B cell (primary cell): ENCODE results near the gene ZNF148. TPM values are rescaled to one million over a fixed set of nuclear protein-coding genes. Genes with fewer than 3 reads are reported as not detected.

ENCODE experiments used
- ATAC-seq: fragments of 200-7000 bp; cut with Tn5 transposase; one replicate; pipeline ENCODE4 v1.10.0; 2021; ENCODE audit warnings: low read depth, mild to moderate bottlenecking, moderate number of reproducible peaks, moderate library complexity
- CTCF ChIA-PET: fragments of 350-600 bp; sonication (Branson Sonifier 250); formaldehyde crosslinking; loops from one replicate; lab custom pipeline; 2021; ENCODE audit warnings: antibody characterized with exemption, inconsistent platforms; lab: Charles Lee
- POLR2A ChIA-PET: fragments of 350-600 bp; sonication (Branson Sonifier 250); formaldehyde crosslinking; loops from one replicate; lab custom pipeline; 2021; ENCODE audit warnings: antibody characterized with exemption; lab: Charles Lee
- DNase-seq: peaks from one replicate; pipeline ENCODE4 v3.0.0; 2013
- H2AFZ ChIP-seq: 2 replicates; pipeline ENCODE4 v1.6.1; 2012; ENCODE audit warnings: mild to moderate bottlenecking, low read depth, low read length; ENCODE audit not compliant: insufficient read depth, poor library complexity, severe bottlenecking
- H3K27ac ChIP-seq, 2 donors: 1 replicate in 1 of 2; 2 replicates in 1 of 2; pipeline ENCODE4 v1.5.1; 2012 to 2013; ENCODE audit warnings: low read length in 2 of 2, mild to moderate bottlenecking in 2 of 2, moderate library complexity in 1 of 2
- H3K27me3 ChIP-seq, 4 experiments: fragments of 200-600 bp in 1 of 4; sonication (generic) in 1 of 4; replicated peaks in 1 of 4; 1 replicate in 2 of 4; 2 replicates in 2 of 4; pipeline versions ENCODE4 v1.6.1 to v1.7.0; 2013 to 2016; ENCODE audit warnings: low read length in 3 of 4, mild to moderate bottlenecking in 2 of 4, mixed read lengths in 1 of 4, moderate library complexity in 1 of 4; ENCODE audit not compliant: insufficient read depth in 4 of 4, control insufficient read depth in 3 of 4; ENCODE audit errors: control extremely low read depth in 1 of 4
- H3K36me3 ChIP-seq, 2 experiments: replicated peaks in 1 of 2; 1 replicate in 1 of 2; 2 replicates in 1 of 2; pipeline versions ENCODE4 v1.6.1 to v1.7.1; 2013; ENCODE audit warnings: low read length in 1 of 2; ENCODE audit not compliant: insufficient read depth in 2 of 2, control insufficient read depth in 1 of 2; ENCODE audit errors: control extremely low read depth in 1 of 2, extremely low read depth in 1 of 2
- H3K4me1 ChIP-seq, 2 donors: fragments of 200-600 bp in 1 of 2; sonication (generic) in 1 of 2; 1 replicate in 1 of 2; 2 replicates in 1 of 2; pipeline versions ENCODE4 v1.5.1 to v1.6.1; 2013 to 2017; ENCODE audit warnings: low read length in 2 of 2; ENCODE audit not compliant: control insufficient read depth in 2 of 2, insufficient read depth in 2 of 2
- H3K4me2 ChIP-seq: replicated peaks from 2 replicates; pipeline ENCODE3; 2012; ENCODE audit warnings: mild to moderate bottlenecking, low read depth, low read length; ENCODE audit not compliant: poor library complexity, severe bottlenecking
- H3K4me3 ChIP-seq, 5 experiments: fragments of 200-600 bp in 1 of 5; sonication (generic) in 1 of 5; 1 replicate in 3 of 5; 2 replicates in 2 of 5; pipeline versions ENCODE4 v1.5.1 to v1.7.0; 2011 to 2016; ENCODE audit warnings: low read length in 4 of 5, mild to moderate bottlenecking in 4 of 5, low read depth in 2 of 5, control low read depth in 1 of 5, moderate library complexity in 1 of 5; ENCODE audit not compliant: insufficient read depth in 1 of 5; ENCODE audit errors: control extremely low read depth in 1 of 5, extremely low read depth in 1 of 5
- H3K79me2 ChIP-seq: fragments of 200-600 bp; sonication (generic); one replicate; pipeline ENCODE4 v1.6.0; 2016; ENCODE audit warnings: low read length; ENCODE audit not compliant: control insufficient read depth, insufficient read depth
- H3K9ac ChIP-seq: fragments of 200-600 bp; sonication (generic); 2 replicates; pipeline ENCODE4 v1.6.1; 2017; ENCODE audit warnings: mild to moderate bottlenecking, low read length, moderate library complexity
- H3K9me3 ChIP-seq, 3 donors: one replicate each; pipeline versions ENCODE4 v1.6.1 to v1.7.1; 2013; ENCODE audit warnings: low read length in 2 of 3; ENCODE audit not compliant: control insufficient read depth in 2 of 3, insufficient read depth in 1 of 3; ENCODE audit errors: control extremely low read depth in 1 of 3
- H4K20me1 ChIP-seq: 2 replicates; pipeline ENCODE4 v1.6.0; 2012; ENCODE audit warnings: mild to moderate bottlenecking, low read length; ENCODE audit not compliant: insufficient read depth, control insufficient read depth, poor library complexity, severe bottlenecking
- H3K27ac Mint-ChIP-seq: one replicate; pipeline ENCODE4 v1.8.0; 2021; ENCODE audit warnings: mixed read lengths
- H3K27me3 Mint-ChIP-seq: one replicate; pipeline ENCODE4 v1.8.0; 2021; ENCODE audit warnings: mixed read lengths
- H3K4me1 Mint-ChIP-seq: one replicate; pipeline ENCODE4 v1.8.0; 2021; ENCODE audit warnings: mixed read lengths
- H3K4me3 Mint-ChIP-seq: one replicate; pipeline ENCODE4 v1.8.0; 2021; ENCODE audit warnings: mixed read lengths
- H3K9me3 Mint-ChIP-seq: one replicate; pipeline ENCODE4 v1.8.0; 2022; ENCODE audit warnings: mixed read lengths; ENCODE audit not compliant: insufficient read depth
- CTCF ChIP-seq: fragments of 200-600 bp; IDR thresholded peaks from one replicate; pipeline ENCODE4 v1.8.0; 2022; ENCODE audit warnings: antibody characterized with exemption, mild to moderate bottlenecking
- EZH2 ChIP-seq: IDR thresholded peaks from 2 replicates; pipeline ENCODE4 v1.6.1; 2012; ENCODE audit warnings: borderline replicate concordance, low read depth, mild to moderate bottlenecking, moderate library complexity, low read length; ENCODE audit not compliant: insufficient read depth, poor library complexity, severe bottlenecking
- WGBS: methylation state at CpG from one replicate; pipeline ENCODE4 v1.1.5; 2013; ENCODE audit warnings: missing lambda C conversion rate; ENCODE audit not compliant: insufficient coverage; 5-methylcytosine and 5-hydroxymethylcytosine counted together
- intact Hi-C: fragments of 100-400 bp; cut with micrococcal nuclease; formaldehyde crosslinking; loops from one replicate; pipeline ENCODE4 v1.10.0; 2022
- polyA plus RNA-seq: library from polyadenylated mRNA; depleted of rRNA; stranded (reverse); fragments of >200 nt; gene quantifications from 2 replicates; pipeline ENCODE4 v1.2.3, GENCODE V29; 2012
- total RNA-seq, 2 donors: library from RNA; stranded (reverse); fragments of 120-200 nt in 1 of 2; gene quantifications; 1 replicate in 1 of 2; 2 replicates in 1 of 2; pipeline versions ENCODE4 v1.2.3 to v1.2.4, GENCODE V29; 2013 to 2022

ZNF148 gene
- total and polyA plus RNA-seq, 2 donors (not counting 1 experiment from before 2014, with no cell fraction given), result 8.1 to 71.5 TPM

- Mint-ChIP-seq H3K27me3 (no peaks in the 10 kb centered on the region), H3K4me3 (no peak overlapping the region), H3K4me1 (peaks cover 16% of the 10 kb centered on the region), H3K27ac (no peak overlapping the region), H3K9me3 (no peaks in the 10 kb centered on the region)
- H4K20me1 ChIP-seq, result no peaks in the 10 kb centered on the region
- H3K79me2 ChIP-seq, result no peaks in the 10 kb centered on the region
- intact Hi-C loops, result no loop called here
- H3K9ac ChIP-seq, result no peak overlapping the region
- H3K36me3 ChIP-seq, result no peaks in the 10 kb centered on the region
- DNase-seq (no peak), ATAC-seq (no peak)
- peaks cover 0 to 2% (median 0%) of the 10 kb centered on the region in 3 donors for H3K9me3 ChIP-seq
- TF ChIP-seq EZH2, result no peak
- ChIA-PET CTCF (interaction anchor here (0.9 kb wide), 1 partner anchor 66 kb away, joined by 3 read pairs; no protein-coding TSS in a partner anchor), POLR2A (no interaction called here)
- no peak overlapping the region for H3K27ac ChIP-seq
- H3K27me3 ChIP-seq, result no peaks in the 10 kb centered on the region
- H2AFZ ChIP-seq, result no peak overlapping the region
- peaks cover 0 to 11% of the 10 kb centered on the region in 2 donors for H3K4me1 ChIP-seq
- WGBS, result 91% methylated on average over 1 of the region's 2 CpGs
- H3K4me2 ChIP-seq, result no peak overlapping the region
- no peak overlapping the region for H3K4me3 ChIP-seq
Observed at GRCh38 chr3:125188955-125189354, 186.2 kb downstream of the ZNF148 start.

- CTCF ChIA-PET, result no interaction called here
- Mint-ChIP-seq H3K4me1 (peaks cover 12% of the 10 kb centered on the region), H3K4me3 (no peak overlapping the region), H3K27ac (no peak overlapping the region), H3K27me3 (no peaks in the 10 kb centered on the region), H3K9me3 (no peaks in the 10 kb centered on the region)
- Histone ChIP-seq H3K27ac (no peak overlapping the region), H2AFZ (no peak overlapping the region), H3K9me3 (peaks cover 0 to 2% (median 0%) of the 10 kb centered on the region in 3 donors), H3K79me2 (no peaks in the 10 kb centered on the region), H3K4me3 (no peak overlapping the region), H3K9ac (no peak overlapping the region), H4K20me1 (no peaks in the 10 kb centered on the region), H3K27me3 (no peaks in the 10 kb centered on the region), H3K4me2 (no peak overlapping the region), H3K36me3 (no peaks in the 10 kb centered on the region), H3K4me1 (peaks cover 0 to 9% of the 10 kb centered on the region in 2 donors)
- DNase-seq (no peak), ATAC-seq (no peak)
- intact Hi-C loops, result no loop called here
- POLR2A ChIA-PET, result interaction anchor here (0.6 kb wide), 1 partner anchor 1862 kb away, joined by 4 read pairs; no protein-coding TSS in a partner anchor
- TF ChIP-seq EZH2 (no peak), CTCF (no peak)
- 89% methylated on average over 5 of the region's 5 CpGs for WGBS
Observed at GRCh38 chr3:125187599-125187910, 187.6 kb downstream of the ZNF148 start.
